Mammary epithelial cell (primary cell): ENCODE data around the gene PNISR.
"Not testable (repeated sequence)": the region's sequence is repeated elsewhere in the genome, so short reads cannot be mapped to it uniquely, and the experiment has no call there.

Source experiments
- CTCF ChIP-seq, 2 donors: IDR thresholded peaks in 1 of 2; conservative IDR thresholded peaks in 1 of 2; 2 replicates each; pipeline ENCODE4 v1.5.1; 2011 to 2012; ENCODE audit warnings: inconsistent platforms in 2 of 2, low read length in 2 of 2, mild to moderate bottlenecking in 2 of 2, control low read depth in 1 of 2, low read depth in 1 of 2; ENCODE audit not compliant: insufficient read depth in 1 of 2; ENCODE audit errors: extremely low read depth in 1 of 2
- EZH2 ChIP-seq: IDR thresholded peaks from 2 replicates; pipeline ENCODE4 v1.6.1; 2012; ENCODE audit warnings: low read length, inconsistent platforms, borderline replicate concordance

GRCh38 chr6:99459133-99459532 lies 34.0 kb upstream of the PNISR start:
- TF ChIP-seq CTCF (conservative IDR thresholded peaks at IDR 0.05 in 1 of 2, IDR thresholded peaks at IDR 0.05 in 1 of 2; ENCODE audit: extremely low read depth in 1 of 2, insufficient read depth in 1 of 2, low read depth in 1 of 2, low read length in 2 of 2); EZH2: not testable (repeated sequence)
